HCT116 (cell line): ENCODE measurements around the gene FBXL17. TPM values are rescaled to one million over a fixed set of nuclear protein-coding genes. Genes with fewer than 3 reads are reported as not detected.

Source experiments
- ATAC-seq: fragments of 200-7000 bp; cut with Tn5 transposase; 2 replicates; pipeline ENCODE4 v1.9.1; 2020; ENCODE audit warnings: mild to moderate bottlenecking, moderate library complexity
- BruUV-seq: library from RNA; stranded (reverse); fragments of 400-500 nt; replicated peaks from 2 replicates; lab custom pipeline; 2021; lab: Mats Ljungman, UMichigan
- CTCF ChIA-PET: fragments of 300-600 bp; sonication (Branson Sonifier 250); formaldehyde crosslinking; loops from one replicate; lab custom pipeline; 2021; ENCODE audit warnings: antibody characterized with exemption; lab: Charles Lee
- POLR2A ChIA-PET: fragments of 300-600, 350-600 bp; sonication (Branson Sonifier 250); formaldehyde crosslinking; loops from one replicate; lab custom pipeline; 2021; ENCODE audit warnings: antibody characterized with exemption; lab: Charles Lee
- RAD21 ChIA-PET, 2 experiments: fragments of 300-600 bp; sonication (Branson Sonifier 250); formaldehyde crosslinking; loops; one replicate each; lab custom pipeline; 2023; ENCODE audit warnings: low total read pairs in 2 of 2; ENCODE audit not compliant: uncharacterized antibody in 2 of 2, unreplicated experiment in 2 of 2, low non-redundant PET in 1 of 2; lab: Charles Lee
- DNase-seq: peaks from one replicate; pipeline ENCODE4 v3.0.0-alpha.2; 2010; ENCODE audit warnings: low read depth, low spot score
- H2AFZ ChIP-seq: fragments of 200-600 bp; shearing (Covaris generic), sonication (generic); 2 replicates; pipeline ENCODE4 v1.6.1; 2017; ENCODE audit warnings: low read depth, mixed run types, mixed read lengths, antibody characterized with exemption, low read length; ENCODE audit not compliant: poor library complexity, severe bottlenecking
- H3K27ac ChIP-seq: 2 replicates; pipeline ENCODE4 v1.5.1; 2012; ENCODE audit warnings: low read depth, low read length
- H3K27me3 ChIP-seq: fragments of 200-600 bp; sonication (generic); 2 replicates; pipeline ENCODE4 v1.6.1; 2016; ENCODE audit warnings: mixed run types, low read length, mixed read lengths; ENCODE audit not compliant: insufficient read depth
- H3K36me3 ChIP-seq, 2 experiments: fragments of 200-500 bp in 1 of 2; fragments of 200-600 bp in 1 of 2; sonication (Bioruptor generic) in 1 of 2; sonication (generic) in 1 of 2; 2 replicates each; pipeline versions ENCODE4 v1.5.1 to v1.6.1; 2014 to 2016; ENCODE audit warnings: low read length in 2 of 2, inconsistent platforms in 1 of 2, mixed read lengths in 1 of 2, mixed run types in 1 of 2; ENCODE audit not compliant: insufficient read depth in 2 of 2, control insufficient read depth in 1 of 2
- H3K4me1 ChIP-seq, 2 experiments: fragments of 200-600 bp in 1 of 2; sonication (generic) in 1 of 2; 2 replicates each; pipeline versions ENCODE4 v1.5.1 to v1.6.1; 2012 to 2017; ENCODE audit warnings: low read length in 2 of 2, inconsistent platforms in 1 of 2, mild to moderate bottlenecking in 1 of 2, mixed read lengths in 1 of 2, mixed run types in 1 of 2, moderate library complexity in 1 of 2; ENCODE audit not compliant: insufficient read depth in 2 of 2, control insufficient read depth in 1 of 2
- H3K4me2 ChIP-seq: fragments of 200-600 bp; sonication (generic); 2 replicates; pipeline ENCODE4 v1.6.1; 2017; ENCODE audit warnings: mixed run types, low read length, mixed read lengths
- H3K4me3 ChIP-seq, 2 experiments: fragments of 200-600 bp in 1 of 2; sonication (generic) in 1 of 2; replicated peaks in 1 of 2; 2 replicates each; pipeline ENCODE4 v1.5.1; 2011 to 2016; ENCODE audit warnings: low read length in 2 of 2, control low read depth in 1 of 2, low read depth in 1 of 2, mild to moderate bottlenecking in 1 of 2, mixed read lengths in 1 of 2, mixed run types in 1 of 2
- H3K79me2 ChIP-seq: fragments of 200-600 bp; sonication (generic); 2 replicates; pipeline ENCODE4 v1.6.1; 2017; ENCODE audit warnings: mild to moderate bottlenecking, mixed run types, low read length, moderate library complexity, mixed read lengths; ENCODE audit not compliant: insufficient read depth
- H3K9ac ChIP-seq: fragments of 200-600 bp; sonication (generic); 2 replicates; pipeline ENCODE4 v1.6.1; 2016; ENCODE audit warnings: low read length, mixed read lengths
- H3K9me2 ChIP-seq: fragments of 200-600 bp; sonication (generic), shearing (Covaris generic); 2 replicates; pipeline ENCODE4 v1.6.1; 2017; ENCODE audit warnings: mixed run types, mild to moderate bottlenecking, moderate library complexity; ENCODE audit not compliant: insufficient read depth
- H3K9me3 ChIP-seq, 2 experiments: fragments of 200-500 bp in 1 of 2; fragments of 200-600 bp in 1 of 2; sonication (Bioruptor generic) in 1 of 2; sonication (generic) in 1 of 2; 2 replicates each; pipeline ENCODE4 v1.6.1; 2014 to 2017; ENCODE audit warnings: low read length in 2 of 2, mixed read lengths in 2 of 2, inconsistent platforms in 1 of 2, low read depth in 1 of 2, mild to moderate bottlenecking in 1 of 2, mixed run types in 1 of 2, moderate library complexity in 1 of 2; ENCODE audit not compliant: control insufficient read depth in 1 of 2, insufficient read depth in 1 of 2
- H4K20me1 ChIP-seq: fragments of 200-600 bp; sonication (generic), shearing (Covaris generic); 2 replicates; pipeline ENCODE4 v1.6.1; 2017; ENCODE audit warnings: mixed run types, mild to moderate bottlenecking, moderate library complexity; ENCODE audit not compliant: insufficient read depth
- CBX3 ChIP-seq: IDR thresholded peaks from 2 replicates; pipeline ENCODE4 v1.6.1; 2012; ENCODE audit warnings: low read depth
- EGR1 ChIP-seq: IDR thresholded peaks from 2 replicates; pipeline ENCODE4 v1.6.1; 2012; ENCODE audit warnings: low read depth
- EZH2 ChIP-seq: fragments of 200-600 bp; sonication (generic); IDR thresholded peaks from 2 replicates; pipeline ENCODE4 v1.6.1; 2017; ENCODE audit warnings: antibody characterized with exemption, mixed run types
- EZH2phosphoT487 ChIP-seq: fragments of 200-600 bp; IDR thresholded peaks from 2 replicates; pipeline ENCODE4 v1.6.1; 2018; ENCODE audit warnings: antibody characterized with exemption, borderline replicate concordance
- FOSL1 ChIP-seq: IDR thresholded peaks from 2 replicates; pipeline ENCODE4 v1.6.1; 2012; ENCODE audit warnings: low read depth
- JUND ChIP-seq: IDR thresholded peaks from 2 replicates; pipeline ENCODE4 v1.6.1; 2012
- POLR2A ChIP-seq: IDR thresholded peaks from 2 replicates; pipeline ENCODE4 v1.7.0; 2011; ENCODE audit warnings: borderline replicate concordance; ENCODE audit not compliant: insufficient read depth, insufficient read length; ENCODE audit errors: extremely low read depth
- POLR2AphosphoS5 ChIP-seq: IDR thresholded peaks from 2 replicates; pipeline ENCODE4 v1.6.1; 2011; ENCODE audit warnings: mild to moderate bottlenecking, low read depth, low read length, moderate library complexity
- RAD21 ChIP-seq: IDR thresholded peaks from 2 replicates; pipeline ENCODE4 v1.6.1; 2012; ENCODE audit warnings: low read depth, mild to moderate bottlenecking
- SRF ChIP-seq: IDR thresholded peaks from 2 replicates; pipeline ENCODE4 v1.6.1; 2012; ENCODE audit warnings: low read depth
- TCF7L2 ChIP-seq: IDR thresholded peaks from 2 replicates; pipeline ENCODE4 v1.7.0; 2011; ENCODE audit warnings: borderline replicate concordance, inconsistent platforms; ENCODE audit not compliant: insufficient read depth, insufficient read length; ENCODE audit errors: extremely low read depth
- YY1 ChIP-seq: IDR thresholded peaks from 2 replicates; pipeline ENCODE4 v1.6.1; 2011; ENCODE audit warnings: low read length, low read depth, moderate library complexity, mild to moderate bottlenecking; ENCODE audit not compliant: insufficient replicate concordance; ENCODE audit errors: extremely low read depth
- ZNF274 ChIP-seq: fragments of 200-500 bp; sonication (Bioruptor generic); IDR thresholded peaks from 2 replicates; pipeline ENCODE4 v1.6.1; 2014; ENCODE audit warnings: mild to moderate bottlenecking, low read depth, low read length, inconsistent platforms
- intact Hi-C: fragments of 100-400 bp; cut with micrococcal nuclease; formaldehyde crosslinking; loops from 2 replicates; pipeline ENCODE4 v1.10.0; 2022
- total RNA-seq: library from RNA; stranded (reverse); gene quantifications from one replicate; pipeline ENCODE4 v1.2.1, GENCODE V29; 2021; ENCODE audit not compliant: unreplicated experiment
- TF ChIP-seq, protein P1 (sequence below), 3 experiments: fragments of 200-600 bp in 1 of 3; sonication (generic) in 1 of 3; IDR thresholded peaks in 2 of 3; conservative IDR thresholded peaks in 1 of 3; 2 replicates each; pipeline ENCODE4 v1.5.1; 2012 to 2017; ENCODE audit warnings: low read depth in 2 of 3, low read length in 2 of 3, antibody characterized with exemption in 1 of 3, borderline replicate concordance in 1 of 3, control low read depth in 1 of 3, mild to moderate bottlenecking in 1 of 3, mixed read lengths in 1 of 3, mixed run types in 1 of 3, moderate library complexity in 1 of 3; ENCODE audit not compliant: insufficient read depth in 1 of 3
- TF ChIP-seq, protein P2 (sequence below): IDR thresholded peaks from 2 replicates; pipeline ENCODE4 v1.6.1; 2012
- TF ChIP-seq, protein P3 (sequence below): IDR thresholded peaks from 2 replicates; pipeline ENCODE4 v1.6.1; 2011; ENCODE audit warnings: mild to moderate bottlenecking, low read length, moderate library complexity; ENCODE audit not compliant: insufficient replicate concordance; ENCODE audit errors: extremely low read depth
- TF ChIP-seq, protein P4 (sequence below): IDR thresholded peaks from 2 replicates; pipeline ENCODE4 v1.6.1; 2012

The FBXL17 gene
- total RNA-seq, 1 experiment from 2014 or later = 9.4 TPM

DNA sequence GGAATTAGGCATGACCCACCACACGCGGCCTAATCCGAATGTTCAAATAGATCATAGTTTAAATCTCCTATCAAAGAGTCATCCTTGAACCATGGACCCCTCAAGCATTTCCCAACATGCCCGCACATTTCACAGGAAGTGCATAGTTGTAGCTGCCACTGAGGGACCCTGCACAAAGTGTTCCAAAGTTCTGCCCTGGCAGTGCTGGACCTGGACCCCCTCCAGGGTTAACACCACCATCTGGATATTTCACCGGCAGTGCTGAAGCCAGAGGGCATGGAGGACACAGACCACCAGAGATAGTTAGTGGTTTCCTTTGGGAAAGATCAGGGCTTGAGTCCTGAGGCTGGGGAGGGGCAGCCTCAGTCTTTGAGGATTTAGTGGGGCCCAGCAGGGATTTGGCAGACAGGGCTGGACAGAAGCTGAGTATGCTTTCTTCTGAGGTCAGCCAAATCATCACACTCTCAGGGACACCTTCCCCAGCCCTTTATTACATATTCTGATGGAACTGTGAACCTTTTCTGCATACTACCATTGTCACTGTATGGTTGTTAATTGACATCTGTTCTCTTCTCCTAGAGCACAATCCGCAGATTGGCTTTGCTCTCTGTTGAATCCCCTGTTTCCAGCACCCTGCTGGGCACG is 567.6 kb downstream of the FBXL17 start:
- Histone ChIP-seq H4K20me1 (no peaks in the 10 kb centered on the region), H2AFZ (no peak overlapping the region), H3K27me3 (no peaks in the 10 kb centered on the region), H3K9me3 (no peaks in the 10 kb centered on the region), H3K36me3 (no peaks in the 10 kb centered on the region), H3K4me1 (no peaks in the 10 kb centered on the region), H3K9ac (no peak overlapping the region), H3K4me2 (no peak overlapping the region), H3K4me3 (no peak overlapping the region), H3K27ac (no peak overlapping the region), H3K79me2 (no peaks in the 10 kb centered on the region), H3K9me2 (no peaks in the 10 kb centered on the region)
- TF ChIP-seq, protein P1, sequence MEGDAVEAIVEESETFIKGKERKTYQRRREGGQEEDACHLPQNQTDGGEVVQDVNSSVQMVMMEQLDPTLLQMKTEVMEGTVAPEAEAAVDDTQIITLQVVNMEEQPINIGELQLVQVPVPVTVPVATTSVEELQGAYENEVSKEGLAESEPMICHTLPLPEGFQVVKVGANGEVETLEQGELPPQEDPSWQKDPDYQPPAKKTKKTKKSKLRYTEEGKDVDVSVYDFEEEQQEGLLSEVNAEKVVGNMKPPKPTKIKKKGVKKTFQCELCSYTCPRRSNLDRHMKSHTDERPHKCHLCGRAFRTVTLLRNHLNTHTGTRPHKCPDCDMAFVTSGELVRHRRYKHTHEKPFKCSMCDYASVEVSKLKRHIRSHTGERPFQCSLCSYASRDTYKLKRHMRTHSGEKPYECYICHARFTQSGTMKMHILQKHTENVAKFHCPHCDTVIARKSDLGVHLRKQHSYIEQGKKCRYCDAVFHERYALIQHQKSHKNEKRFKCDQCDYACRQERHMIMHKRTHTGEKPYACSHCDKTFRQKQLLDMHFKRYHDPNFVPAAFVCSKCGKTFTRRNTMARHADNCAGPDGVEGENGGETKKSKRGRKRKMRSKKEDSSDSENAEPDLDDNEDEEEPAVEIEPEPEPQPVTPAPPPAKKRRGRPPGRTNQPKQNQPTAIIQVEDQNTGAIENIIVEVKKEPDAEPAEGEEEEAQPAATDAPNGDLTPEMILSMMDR (IDR thresholded peaks at IDR 0.05 in 2 of 3, conservative IDR thresholded peaks at IDR 0.05 in 1 of 3; ENCODE audit: borderline replicate concordance in 1 of 3, insufficient read depth in 1 of 3, low read depth in 2 of 3, low read length in 2 of 3) = no peak
- TF ChIP-seq, protein P2, sequence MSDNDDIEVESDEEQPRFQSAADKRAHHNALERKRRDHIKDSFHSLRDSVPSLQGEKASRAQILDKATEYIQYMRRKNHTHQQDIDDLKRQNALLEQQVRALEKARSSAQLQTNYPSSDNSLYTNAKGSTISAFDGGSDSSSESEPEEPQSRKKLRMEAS = no peak
- TF ChIP-seq, protein P3, sequence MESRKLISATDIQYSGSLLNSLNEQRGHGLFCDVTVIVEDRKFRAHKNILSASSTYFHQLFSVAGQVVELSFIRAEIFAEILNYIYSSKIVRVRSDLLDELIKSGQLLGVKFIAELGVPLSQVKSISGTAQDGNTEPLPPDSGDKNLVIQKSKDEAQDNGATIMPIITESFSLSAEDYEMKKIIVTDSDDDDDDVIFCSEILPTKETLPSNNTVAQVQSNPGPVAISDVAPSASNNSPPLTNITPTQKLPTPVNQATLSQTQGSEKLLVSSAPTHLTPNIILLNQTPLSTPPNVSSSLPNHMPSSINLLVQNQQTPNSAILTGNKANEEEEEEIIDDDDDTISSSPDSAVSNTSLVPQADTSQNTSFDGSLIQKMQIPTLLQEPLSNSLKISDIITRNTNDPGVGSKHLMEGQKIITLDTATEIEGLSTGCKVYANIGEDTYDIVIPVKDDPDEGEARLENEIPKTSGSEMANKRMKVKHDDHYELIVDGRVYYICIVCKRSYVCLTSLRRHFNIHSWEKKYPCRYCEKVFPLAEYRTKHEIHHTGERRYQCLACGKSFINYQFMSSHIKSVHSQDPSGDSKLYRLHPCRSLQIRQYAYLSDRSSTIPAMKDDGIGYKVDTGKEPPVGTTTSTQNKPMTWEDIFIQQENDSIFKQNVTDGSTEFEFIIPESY = no peak
- TF ChIP-seq POLR2AphosphoS5 (no peak), ZNF274 (no peak), TCF7L2 (no peak), EZH2phosphoT487 (no peak), POLR2A (no peak), EZH2 (no peak), SRF (no peak), JUND (no peak), YY1 (no peak), EGR1 (no peak), CBX3 (no peak), RAD21 (no peak), FOSL1 (no peak)
- TF ChIP-seq, protein P4, sequence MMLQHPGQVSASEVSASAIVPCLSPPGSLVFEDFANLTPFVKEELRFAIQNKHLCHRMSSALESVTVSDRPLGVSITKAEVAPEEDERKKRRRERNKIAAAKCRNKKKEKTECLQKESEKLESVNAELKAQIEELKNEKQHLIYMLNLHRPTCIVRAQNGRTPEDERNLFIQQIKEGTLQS = no peak
- ChIA-PET CTCF (no interaction called here), RAD21 (no interaction called here), POLR2A (no interaction called here)
- intact Hi-C loops = no loop called here
- ATAC-seq = no peak
- DNase-seq = no peak
- BruUV-seq = no TSS peak
